ENCODE measurements around the gene SET. TPM values are rescaled to one million over a fixed set of nuclear protein-coding genes. Genes with fewer than 3 reads are reported as not detected.

The SET gene
- total and polyA plus RNA-seq, 2 donors (not counting 3 experiments of a cell fraction or from before 2014, with no cell fraction given), result 61.1 to 483 TPM

GRCh38 chr9:128677794-128678193 lies 11.2 kb upstream of the SET start:
- dilution Hi-C loops (cut with MboI; ENCODE audit: extremely low pct_ligation_motif_present, low sequenced_read_pairs), result no loop called here
- Histone ChIP-seq H3K9me3 (replicated peaks; ENCODE audit: control insufficient read depth, insufficient read depth, low read length) (no peaks in the 10 kb centered on the region), H3K4me2 (ENCODE audit: insufficient read depth, low read length) (no peak overlapping the region), H4K20me1 (replicated peaks; ENCODE audit: control insufficient read depth, extremely low read depth, insufficient read depth, low read length) (no peaks in the 10 kb centered on the region), H2AFZ (ENCODE audit: low read depth, low read length) (no peak overlapping the region), H3K36me3 (ENCODE audit: control insufficient read depth in 2 of 2, extremely low read depth in 1 of 2, insufficient read depth in 2 of 2, low read length in 2 of 2) (no peaks in the 10 kb centered on the region), H3K4me3 (replicated peaks in 1 of 3; ENCODE audit: insufficient read depth in 1 of 3, low read depth in 1 of 3, low read length in 3 of 3) (no peak overlapping the region), H3K27me3 (ENCODE audit: control insufficient read depth in 2 of 2, insufficient read depth in 2 of 2, low read length in 2 of 2) (no peaks in the 10 kb centered on the region), H3K27ac (ENCODE audit: insufficient read depth, low read depth, low read length) (no peak overlapping the region), H3K4me1 (ENCODE audit: control insufficient read depth, extremely low read depth, insufficient read depth, low read length) (no peaks in the 10 kb centered on the region), H3K9ac (replicated peaks; ENCODE audit: extremely low read depth, insufficient read depth, low read length) (no peak overlapping the region), H3K79me2 (ENCODE audit: control insufficient read depth, insufficient read depth, low read length) (no peaks in the 10 kb centered on the region), H3K9me1 (replicated peaks; ENCODE audit: control insufficient read depth, extremely low read depth, insufficient read depth, low read length) (no peaks in the 10 kb centered on the region)
- no TSS peak for BruUV-seq (replicated peaks)
- TF ChIP-seq POLR2A (IDR thresholded peaks at IDR 0.05; ENCODE audit: low read depth, low read length) (no peak), EZH2 (IDR thresholded peaks at IDR 0.05; ENCODE audit: borderline replicate concordance, low read depth, low read length, severe bottlenecking) (no peak), POLR2AphosphoS5 (IDR thresholded peaks at IDR 0.05; ENCODE audit: insufficient read depth, low read depth, low read length) (no peak), JUN (IDR thresholded peaks at IDR 0.05; ENCODE audit: borderline replicate concordance, insufficient read depth, insufficient read length, low read depth) (no peak), MAX (IDR thresholded peaks at IDR 0.05; ENCODE audit: insufficient read depth, insufficient read length) (no peak), FOS (IDR thresholded peaks at IDR 0.05; ENCODE audit: borderline replicate concordance, insufficient read depth, low read length) (no peak), GATA2 (IDR thresholded peaks at IDR 0.05; ENCODE audit: insufficient read depth, insufficient read length, low read depth, low read length) (no peak), MYC (IDR thresholded peaks at IDR 0.05; ENCODE audit: low read depth, low read length) (no peak)
- TF ChIP-seq, protein P1, sequence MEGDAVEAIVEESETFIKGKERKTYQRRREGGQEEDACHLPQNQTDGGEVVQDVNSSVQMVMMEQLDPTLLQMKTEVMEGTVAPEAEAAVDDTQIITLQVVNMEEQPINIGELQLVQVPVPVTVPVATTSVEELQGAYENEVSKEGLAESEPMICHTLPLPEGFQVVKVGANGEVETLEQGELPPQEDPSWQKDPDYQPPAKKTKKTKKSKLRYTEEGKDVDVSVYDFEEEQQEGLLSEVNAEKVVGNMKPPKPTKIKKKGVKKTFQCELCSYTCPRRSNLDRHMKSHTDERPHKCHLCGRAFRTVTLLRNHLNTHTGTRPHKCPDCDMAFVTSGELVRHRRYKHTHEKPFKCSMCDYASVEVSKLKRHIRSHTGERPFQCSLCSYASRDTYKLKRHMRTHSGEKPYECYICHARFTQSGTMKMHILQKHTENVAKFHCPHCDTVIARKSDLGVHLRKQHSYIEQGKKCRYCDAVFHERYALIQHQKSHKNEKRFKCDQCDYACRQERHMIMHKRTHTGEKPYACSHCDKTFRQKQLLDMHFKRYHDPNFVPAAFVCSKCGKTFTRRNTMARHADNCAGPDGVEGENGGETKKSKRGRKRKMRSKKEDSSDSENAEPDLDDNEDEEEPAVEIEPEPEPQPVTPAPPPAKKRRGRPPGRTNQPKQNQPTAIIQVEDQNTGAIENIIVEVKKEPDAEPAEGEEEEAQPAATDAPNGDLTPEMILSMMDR (IDR thresholded peaks at IDR 0.05; ENCODE audit: extremely low read depth in 1 of 2, insufficient read depth in 1 of 2, low read depth in 1 of 2, low read length in 2 of 2), result no peak
- ChIA-PET CTCF (no interaction called here), POLR2A (no interaction called here)
- intact Hi-C loops (cut with micrococcal nuclease), result no loop called here
- DNase-seq (ENCODE audit: low read depth, low spot score) (no peak), FAIRE-seq (no peak)
